DND-41 (cell line): ENCODE data around the gene BRD7.

Source experiments
- CTCF ChIP-seq: IDR thresholded peaks from 2 replicates; pipeline ENCODE4 v1.5.1; 2012; ENCODE audit warnings: borderline replicate concordance, low read length, moderate library complexity, mild to moderate bottlenecking; ENCODE audit not compliant: poor library complexity, severe bottlenecking; ENCODE audit errors: extremely low read depth
- EZH2 ChIP-seq: IDR thresholded peaks from 3 replicates; pipeline ENCODE4 v1.6.1; 2012; ENCODE audit warnings: borderline replicate concordance, low read depth, mild to moderate bottlenecking, moderate library complexity, low read length, inconsistent platforms; ENCODE audit not compliant: severe bottlenecking

- no peak for TF ChIP-seq EZH2
- TF ChIP-seq CTCF, result no peak
These were observed 38.6 kb upstream of the BRD7 start for GRCh38 chr16:50407351-50407750.
